Heart right ventricle (tissue), 16 donors: ENCODE results near the gene C3orf20. TPM values are rescaled to one million over a fixed set of nuclear protein-coding genes. Genes with fewer than 3 reads are reported as not detected.

ENCODE experiments used
- ATAC-seq, 8 donors: fragments of 200-7000 bp; cut with Tn5 transposase; one replicate each; pipeline ENCODE4 v1.9.1; 2020; ENCODE audit warnings: mild to moderate bottlenecking in 8 of 8, moderate library complexity in 8 of 8, moderate number of reproducible peaks in 1 of 8
- DNase-seq, 2 donors: peaks; one replicate each; pipeline ENCODE4 v3.0.0-alpha.2; 2020
- H3K27ac ChIP-seq, 10 donors: fragments of 200-600 bp; sonication (generic) in 2 of 10; one replicate each; pipeline versions ENCODE4 v1.5.0 to v1.8.0; 2020 to 2022; ENCODE audit warnings: mild to moderate bottlenecking in 3 of 10
- H3K27me3 ChIP-seq, 7 donors: fragments of 200-600 bp; one replicate each; pipeline ENCODE4 v1.8.0; 2021 to 2022; ENCODE audit warnings: mild to moderate bottlenecking in 2 of 7
- H3K36me3 ChIP-seq, 9 donors: fragments of 200-600 bp; sonication (generic) in 1 of 9; one replicate each; pipeline versions ENCODE4 v1.5.0 to v1.8.0; 2020 to 2022; ENCODE audit warnings: mild to moderate bottlenecking in 2 of 9
- H3K4me1 ChIP-seq, 9 donors: fragments of 200-600 bp; sonication (generic) in 1 of 9; one replicate each; pipeline versions ENCODE4 v1.5.0 to v1.8.0; 2020 to 2022; ENCODE audit warnings: mild to moderate bottlenecking in 4 of 9
- H3K4me3 ChIP-seq, 10 donors: fragments of 200-600 bp; sonication (generic) in 2 of 10; one replicate each; pipeline versions ENCODE4 v1.5.0 to v1.8.0; 2020 to 2022; ENCODE audit warnings: mild to moderate bottlenecking in 7 of 10, moderate library complexity in 2 of 10
- H3K9me3 ChIP-seq, 11 donors: fragments of 200-600 bp in 10 of 11; sonication (generic) in 2 of 11; one replicate each; pipeline versions ENCODE4 v1.5.0 to v1.8.0; 2013 to 2022; ENCODE audit warnings: mild to moderate bottlenecking in 2 of 11, control low read depth in 1 of 11, moderate library complexity in 1 of 11
- CTCF ChIP-seq, 9 donors: fragments of 200-600 bp; sonication (generic) in 2 of 9; IDR thresholded peaks; one replicate each; pipeline versions ENCODE4 v1.5.0 to v1.8.0; 2021 to 2022; ENCODE audit warnings: antibody characterized with exemption in 9 of 9, mild to moderate bottlenecking in 5 of 9, moderate library complexity in 1 of 9
- WGBS, 2 donors: extraction: QIAGEN DNeasy Blood & Tissue Kit; methylation state at CpG; one replicate each; pipeline ENCODE4 v1.1.7; 2013; ENCODE audit warnings: inconsistent platforms in 1 of 2; 5-methylcytosine and 5-hydroxymethylcytosine counted together
- intact Hi-C, 10 donors: fragments of 100-400 bp; cut with DNase I; formaldehyde crosslinking; loops; one replicate each; pipeline versions ENCODE4 v1.11.1 to v1.14.2; 2022
- polyA plus RNA-seq, 2 donors: library from polyadenylated mRNA; stranded (reverse); fragments of 200-250 nt; gene quantifications; one replicate each; pipeline ENCODE4 v1.2.3, GENCODE V29; 2013
- total RNA-seq, 10 donors: library from RNA; stranded (reverse); fragmentation: NEBNext Ultra II Directional in 3 of 10; extraction: Animal tissue kit (Norgen Biotek cat#: 25700) in 3 of 10; gene quantifications; one replicate each; pipeline versions ENCODE4 v1.2.1 to v1.2.4, GENCODE V29; 2021 to 2023
- donor health status: Arrhythmogenic right ventricular cardiomyopathy.
- donor health status: ischemic (EF 13 %, LVEDD 7.1; RV severe dilation, severe dysfunction).
- donor health status: healthy with polysubstance abuse.
- donor health status: DM: no; HTN: yes; CAD: no.
- donor health status: DM: no; HTN: no; CAD: no.
- donor health status: ischemic (EF 25% LVEDD 6.9; RV normal size, moderate dysfunction).
- donor health status: ischemic (EF 25% LVEDD 5.7; RV mildly dilated, moderate dysfunction).
- donor health status: healthy.
- donor health status: DM: yes; HTN: yes; CAD: no.
- donor health status: Ischemic cardiomyopathy.
- donor health status: ischemic (EF 35%, LVEDD 5.7; RV mildly dilated, moderate dysfunction).
- donor health status: nonischemic (EF 11% LVEDD 7.7; RV severe dilation, severe dysfunction).
- donor health status: DM: yes; HTN: yes; CAD: no.
- donor health status: PGD.
- donor health status: ischemic (EF 29% LVEDD 5.4; RV normal size, mild dysfunction).
- donor health status: nonischemic (EF 23%, LVEDD 6.1; RV moderate dilation, normal function).

The C3orf20 gene
- total and polyA plus RNA-seq, 12 donors, result 0.10 to 0.36 (median 0.16) TPM; not detected in 7

DNA sequence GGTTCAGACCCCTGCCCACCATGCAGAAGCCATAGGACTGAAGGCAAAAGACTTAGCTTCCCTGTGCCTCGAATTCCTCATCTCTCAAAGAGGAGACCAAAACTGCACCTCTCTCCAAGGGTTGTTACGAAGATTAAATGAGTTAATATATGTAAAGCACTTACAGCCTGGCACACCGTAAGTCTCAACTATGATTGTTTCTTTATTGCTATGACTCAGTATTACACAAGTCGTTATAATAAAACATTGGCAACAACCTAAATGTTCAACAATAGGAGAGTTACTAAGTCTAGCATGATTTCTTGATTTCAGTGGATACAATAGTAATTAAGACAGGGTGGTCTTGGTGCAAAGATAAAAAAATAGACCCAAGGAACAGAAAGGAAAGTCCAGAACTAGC is 124.2 kb downstream of the C3orf20 start:
- intact Hi-C loops, result loop anchor here in 2 of 10 donors (5.0 to 10.0 kb wide), 2 partner anchors 46 to 113 kb away; no protein-coding TSS in a partner anchor
- Histone ChIP-seq H3K4me1 (peaks cover 0 to 41% (median 14%) of the 10 kb centered on the region in 9 donors), H3K36me3 (no peaks in the 10 kb centered on the region), H3K4me3 (no peak overlapping the region), H3K27ac (no peak overlapping the region), H3K27me3 (peaks cover 0 to 7% (median 0%) of the 10 kb centered on the region in 7 donors), H3K9me3 (no peaks in the 10 kb centered on the region)
- ATAC-seq, result no peak
- 90% methylated on average over 4 of the region's 4 CpGs for WGBS, 2 donors
- no peak for DNase-seq
- TF ChIP-seq CTCF (IDR thresholded peaks at IDR 0.05), result no peak

DNA sequence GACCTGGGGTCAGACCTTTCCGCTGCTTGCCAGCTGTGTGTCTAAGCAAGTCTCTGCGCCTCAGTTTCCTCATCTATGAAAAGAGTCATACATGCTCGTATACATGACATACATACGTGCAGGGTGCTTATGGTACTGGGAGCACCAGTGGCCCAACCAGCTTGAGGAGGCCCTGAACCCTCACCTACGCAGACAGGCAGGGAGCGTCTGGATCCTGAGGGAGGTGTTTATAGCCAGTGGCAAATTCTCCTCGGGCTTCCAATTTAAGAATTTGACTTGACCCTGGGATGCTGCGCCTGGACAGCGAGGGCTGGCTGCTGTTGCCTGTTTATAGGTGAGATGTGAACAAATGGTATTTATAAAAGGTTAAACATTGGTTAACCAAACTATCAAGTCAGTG is 126.1 kb downstream of the C3orf20 start:
- DNase-seq (no peak), ATAC-seq (no peak)
- intact Hi-C loops, result loop anchor here in 2 of 10 donors (5.0 kb wide), 2 partner anchors 61 to 76 kb away; no protein-coding TSS in a partner anchor
- Histone ChIP-seq H3K36me3 (no peaks in the 10 kb centered on the region), H3K4me3 (no peak overlapping the region), H3K9me3 (no peaks in the 10 kb centered on the region), H3K27me3 (peaks cover 0 to 7% (median 0%) of the 10 kb centered on the region in 7 donors), H3K27ac (no peak overlapping the region), H3K4me1 (peaks cover 2 to 42% (median 29%) of the 10 kb centered on the region in 9 donors)
- WGBS, 2 donors, result 94 to 95% methylated on average over 9 of the region's 9 CpGs
- no peak for TF ChIP-seq CTCF (IDR thresholded peaks at IDR 0.05)

- ATAC-seq, result no peak
- no peaks in the 10 kb centered on the region for H3K36me3 ChIP-seq
- H3K27me3 ChIP-seq, result peaks cover 0 to 6% (median 0%) of the 10 kb centered on the region in 7 donors
- WGBS, 2 donors, result 72 to 74% methylated on average over 10 of the region's 10 CpGs
- TF ChIP-seq CTCF (IDR thresholded peaks at IDR 0.05), result no peak
- H3K27ac ChIP-seq, result peak overlapping the region in 1 of 10 donors; percentile 85
- intact Hi-C loops, result loop anchor here in 2 of 10 donors (5.0 kb wide), 2 partner anchors 60 to 75 kb away; no protein-coding TSS in a partner anchor
- no peak for DNase-seq
- H3K9me3 ChIP-seq, result no peaks in the 10 kb centered on the region
- H3K4me3 ChIP-seq, result no peak overlapping the region
- peaks cover 2 to 43% (median 34%) of the 10 kb centered on the region in 9 donors for H3K4me1 ChIP-seq
Measured at GRCh38 chr3:14801668-14802380, 126.9 kb downstream of the C3orf20 start.

DNA sequence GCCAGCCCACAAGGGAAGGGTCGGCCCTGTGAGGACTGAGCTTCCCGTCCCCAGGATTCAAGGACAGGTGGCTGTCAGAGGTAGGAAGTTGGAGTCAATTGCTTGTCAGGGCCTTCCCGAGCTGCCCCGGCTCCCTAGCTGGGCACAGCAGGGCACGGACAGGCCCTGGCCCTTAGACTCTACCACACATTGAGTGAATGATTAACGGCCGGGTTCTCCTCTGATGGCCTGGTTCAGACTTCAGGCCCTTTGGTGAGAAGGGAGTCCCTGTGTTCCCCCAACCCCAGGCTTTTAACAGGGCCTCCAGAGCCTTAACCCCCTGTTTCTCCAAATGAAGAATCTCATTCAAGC is 127.4 kb downstream of the C3orf20 start:
- ATAC-seq, result no peak
- no peak overlapping the region for H3K4me3 ChIP-seq
- WGBS, 2 donors, result 80 to 84% methylated on average over 7 of the region's 7 CpGs
- DNase-seq, result no peak
- H3K9me3 ChIP-seq, result no peaks in the 10 kb centered on the region
- intact Hi-C loops, result loop anchor here in 2 of 10 donors (5.0 kb wide), 2 partner anchors 60 to 75 kb away; no protein-coding TSS in a partner anchor
- H3K4me1 ChIP-seq, result peaks cover 2 to 48% (median 39%) of the 10 kb centered on the region in 9 donors
- H3K27me3 ChIP-seq, result peaks cover 0 to 5% (median 0%) of the 10 kb centered on the region in 7 donors
- H3K36me3 ChIP-seq, result no peaks in the 10 kb centered on the region
- no peak for TF ChIP-seq CTCF (IDR thresholded peaks at IDR 0.05)
- H3K27ac ChIP-seq, result peak overlapping the region in 1 of 10 donors; percentile 85
